ENCODE data around the gene ANKRD53.

ANKRD53 gene

GRCh38 chr2:70938586-70938950 lies 39.9 kb upstream of the ANKRD53 start:
- Histone ChIP-seq H3K4me2 (ENCODE audit: low read length) (no peak overlapping the region), H3K4me3 (ENCODE audit: low read length) (no peak overlapping the region), H3K9me3 (ENCODE audit: control insufficient read depth, insufficient read depth, low read length) (no peaks in the 10 kb centered on the region), H3K36me3 (ENCODE audit: control insufficient read depth, low read length) (no peaks in the 10 kb centered on the region), H3K4me1 (ENCODE audit: control insufficient read depth, low read length) (no peaks in the 10 kb centered on the region), H3F3A (ENCODE audit: control insufficient read depth, insufficient read depth) (no peaks in the 10 kb centered on the region), H3K27me3 (ENCODE audit: control insufficient read depth, low read length) (peaks cover 10% of the 10 kb centered on the region), H3K79me2 (ENCODE audit: control insufficient read depth, low read length) (no peaks in the 10 kb centered on the region), H3K9me2 (replicated peaks; ENCODE audit: control insufficient read depth, low read length) (no peaks in the 10 kb centered on the region), H4K20me1 (ENCODE audit: control insufficient read depth, insufficient read depth, low read depth, low read length) (no peaks in the 10 kb centered on the region), H3K27ac (ENCODE audit: low read depth, low read length) (no peak overlapping the region)
- no peak for TF ChIP-seq CTCF (IDR thresholded peaks at IDR 0.05; ENCODE audit: low read depth, low read length, poor library complexity, severe bottlenecking)
- no peak for TF ChIP-seq EZH2phosphoT487 (IDR thresholded peaks at IDR 0.05; ENCODE audit: borderline replicate concordance, low read length)

GRCh38 chr2:70939001-70939838 lies 39.2 kb upstream of the ANKRD53 start:
- H3K79me2 ChIP-seq (ENCODE audit: control insufficient read depth, low read length) = no peaks in the 10 kb centered on the region
- H3K27me3 ChIP-seq (ENCODE audit: control insufficient read depth, low read length) = peaks cover 9% of the 10 kb centered on the region
- TF ChIP-seq EZH2phosphoT487 (IDR thresholded peaks at IDR 0.05; ENCODE audit: borderline replicate concordance, low read length) (no peak), CTCF (IDR thresholded peaks at IDR 0.05; ENCODE audit: low read depth, low read length, poor library complexity, severe bottlenecking) (no peak)
- H3K9me2 ChIP-seq (replicated peaks; ENCODE audit: control insufficient read depth, low read length) = no peaks in the 10 kb centered on the region
- H3K4me1 ChIP-seq (ENCODE audit: control insufficient read depth, low read length) = no peaks in the 10 kb centered on the region
- H4K20me1 ChIP-seq (ENCODE audit: control insufficient read depth, insufficient read depth, low read depth, low read length) = no peaks in the 10 kb centered on the region
- H3F3A ChIP-seq (ENCODE audit: control insufficient read depth, insufficient read depth) = no peaks in the 10 kb centered on the region
- no peak overlapping the region for H3K4me3 ChIP-seq (ENCODE audit: low read length)
- no peaks in the 10 kb centered on the region for H3K36me3 ChIP-seq (ENCODE audit: control insufficient read depth, low read length)
- H3K27ac ChIP-seq (ENCODE audit: low read depth, low read length) = no peak overlapping the region
- no peak overlapping the region for H3K4me2 ChIP-seq (ENCODE audit: low read length)
- H3K9me3 ChIP-seq (ENCODE audit: control insufficient read depth, insufficient read depth, low read length) = no peaks in the 10 kb centered on the region

GRCh38 chr2:70939839-70940580 lies 38.4 kb upstream of the ANKRD53 start:
- Histone ChIP-seq H3K4me1 (ENCODE audit: control insufficient read depth, low read length) (no peaks in the 10 kb centered on the region), H3K27me3 (ENCODE audit: control insufficient read depth, low read length) (peaks cover 5% of the 10 kb centered on the region; the same call in 1 of the 2 replicates), H3K4me2 (ENCODE audit: low read length) (no peak overlapping the region)

More at GRCh38 chr2:70939839-70940580, 38.4 kb upstream of the ANKRD53 start:
- TF ChIP-seq CTCF (IDR thresholded peaks at IDR 0.05; ENCODE audit: low read depth, low read length, poor library complexity, severe bottlenecking) (no peak), EZH2phosphoT487 (IDR thresholded peaks at IDR 0.05; ENCODE audit: borderline replicate concordance, low read length) (no peak)
- Histone ChIP-seq H3K79me2 (ENCODE audit: control insufficient read depth, low read length) (no peaks in the 10 kb centered on the region), H3K9me2 (replicated peaks; ENCODE audit: control insufficient read depth, low read length) (no peaks in the 10 kb centered on the region), H3K9me3 (ENCODE audit: control insufficient read depth, insufficient read depth, low read length) (no peaks in the 10 kb centered on the region), H3K36me3 (ENCODE audit: control insufficient read depth, low read length) (no peaks in the 10 kb centered on the region), H3F3A (ENCODE audit: control insufficient read depth, insufficient read depth) (no peaks in the 10 kb centered on the region), H4K20me1 (ENCODE audit: control insufficient read depth, insufficient read depth, low read depth, low read length) (no peaks in the 10 kb centered on the region), H3K4me3 (ENCODE audit: low read length) (no peak overlapping the region), H3K27ac (ENCODE audit: low read depth, low read length) (no peak overlapping the region)

Measured in DOHH2 (cell line).